HuH-7 (cell line): ENCODE measurements around the gene GOLPH3L.
"Not testable (repeated sequence)": the region's sequence is repeated elsewhere in the genome, so short reads cannot be mapped to it uniquely, and the experiment has no call there.

ENCODE experiments used
- DNase-seq: peaks from one replicate; pipeline ENCODE4 v3.0.0; 2011; ENCODE audit warnings: low spot score

Gene GOLPH3L

DNA sequence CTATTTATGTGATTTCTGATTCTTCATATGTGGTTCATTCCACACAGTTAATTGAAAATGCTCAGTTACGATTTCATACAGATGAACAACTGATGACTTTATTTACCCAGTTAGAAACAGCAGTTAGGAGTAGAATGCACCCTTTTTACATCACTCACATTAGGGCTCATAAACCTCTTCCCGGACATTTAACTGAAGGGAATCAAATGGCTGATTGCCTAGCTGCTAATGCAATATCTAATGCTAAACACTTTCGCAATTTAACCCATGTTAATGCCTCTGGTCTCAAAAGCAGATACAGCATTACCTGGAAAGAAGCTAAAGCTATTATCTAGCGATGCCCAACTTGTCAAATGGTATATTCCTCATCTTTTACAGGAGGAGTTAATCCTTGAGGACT is 39.9 kb downstream of the GOLPH3L start:
- DNase-seq = not testable (repeated sequence)

DNA sequence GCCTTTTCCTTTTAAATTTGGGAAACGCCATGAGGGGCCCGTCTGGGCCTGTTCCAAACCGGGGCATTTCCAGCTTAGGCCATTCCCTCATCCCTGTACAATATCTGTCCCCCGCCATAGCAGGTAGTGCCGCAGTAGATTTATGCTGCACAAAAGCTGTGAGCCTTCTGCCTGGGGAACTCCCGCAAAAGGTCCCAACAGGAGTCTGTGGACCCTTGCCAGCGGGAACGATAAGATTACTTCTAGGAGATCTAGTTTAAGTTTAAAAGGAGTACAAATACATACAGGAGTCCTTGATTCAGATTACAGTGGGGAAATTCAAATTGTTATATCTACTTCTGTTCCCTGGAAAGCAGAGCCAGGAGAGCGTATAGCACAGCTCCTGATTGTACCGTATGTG is 42.3 kb downstream of the GOLPH3L start:
- DNase-seq = not testable (repeated sequence)

DNA sequence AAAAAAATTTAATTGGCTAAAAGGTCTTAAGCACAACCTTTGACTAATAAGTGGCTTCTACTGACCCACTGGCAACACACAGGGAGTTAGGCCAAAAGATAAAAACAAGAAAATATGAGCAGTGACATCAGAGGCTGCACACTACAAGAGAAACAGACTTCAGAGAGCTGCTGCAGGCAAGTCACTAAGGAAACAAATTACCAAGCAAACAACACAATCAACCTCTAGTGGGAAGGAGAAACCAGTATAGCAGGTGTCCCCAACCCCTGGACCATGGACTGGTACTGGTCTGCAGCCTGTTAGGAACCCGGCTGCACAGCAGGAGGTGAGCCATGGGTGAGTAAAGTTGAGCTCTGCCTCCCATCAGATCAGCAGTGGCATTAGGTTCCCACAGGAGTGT is 46.8 kb downstream of the GOLPH3L start:
- DNase-seq = no peak

DNA sequence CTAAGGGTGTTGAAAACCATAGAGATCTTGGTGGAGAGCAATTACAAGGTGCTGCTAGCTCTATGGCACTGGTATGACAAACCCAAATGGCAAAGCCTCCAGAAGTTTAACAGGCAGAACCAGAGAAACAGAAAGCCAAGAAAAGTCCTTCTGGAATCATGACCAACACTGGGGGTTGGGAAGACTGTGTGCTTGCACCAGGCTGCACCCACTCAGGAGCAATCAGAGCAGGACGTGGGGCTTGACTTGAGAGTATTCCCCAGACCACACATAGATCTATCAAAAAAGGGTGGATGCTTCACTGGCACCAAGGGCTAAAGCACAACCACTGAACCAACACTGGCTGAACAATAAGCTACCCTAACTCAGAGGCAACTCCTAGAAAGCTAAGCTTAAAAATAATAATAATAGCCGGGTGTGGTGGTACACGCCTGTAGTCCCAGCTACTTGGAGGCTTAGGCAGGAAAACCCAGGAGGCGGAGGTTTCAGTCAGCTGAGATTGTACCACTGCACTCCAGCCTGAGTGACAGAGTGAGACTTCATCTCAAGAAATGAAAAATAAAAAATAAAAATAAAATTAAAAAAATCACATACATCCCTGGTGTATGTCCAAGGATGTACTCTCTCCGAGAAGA is 47.4 kb downstream of the GOLPH3L start:
- no peak for DNase-seq

DNA sequence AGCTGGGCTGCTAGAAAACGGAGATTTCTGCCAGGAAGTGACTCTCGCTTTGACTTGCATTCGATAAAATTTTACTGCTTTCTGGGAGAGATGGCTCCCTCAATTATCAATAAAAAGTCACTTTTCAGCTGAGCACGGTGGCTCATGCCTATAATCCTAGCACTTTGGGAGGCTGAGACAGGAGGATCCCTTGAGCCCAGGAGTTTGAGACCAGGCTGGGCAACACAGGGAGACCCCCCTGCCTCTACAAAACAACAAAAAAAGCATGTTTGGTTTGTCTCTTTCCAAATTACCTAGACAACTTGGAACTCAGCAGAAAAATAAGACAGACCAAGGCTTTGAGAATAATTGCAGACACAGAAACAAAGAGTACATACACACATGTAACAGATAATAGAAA is 54.7 kb downstream of the GOLPH3L start:
- no peak for DNase-seq

DNA sequence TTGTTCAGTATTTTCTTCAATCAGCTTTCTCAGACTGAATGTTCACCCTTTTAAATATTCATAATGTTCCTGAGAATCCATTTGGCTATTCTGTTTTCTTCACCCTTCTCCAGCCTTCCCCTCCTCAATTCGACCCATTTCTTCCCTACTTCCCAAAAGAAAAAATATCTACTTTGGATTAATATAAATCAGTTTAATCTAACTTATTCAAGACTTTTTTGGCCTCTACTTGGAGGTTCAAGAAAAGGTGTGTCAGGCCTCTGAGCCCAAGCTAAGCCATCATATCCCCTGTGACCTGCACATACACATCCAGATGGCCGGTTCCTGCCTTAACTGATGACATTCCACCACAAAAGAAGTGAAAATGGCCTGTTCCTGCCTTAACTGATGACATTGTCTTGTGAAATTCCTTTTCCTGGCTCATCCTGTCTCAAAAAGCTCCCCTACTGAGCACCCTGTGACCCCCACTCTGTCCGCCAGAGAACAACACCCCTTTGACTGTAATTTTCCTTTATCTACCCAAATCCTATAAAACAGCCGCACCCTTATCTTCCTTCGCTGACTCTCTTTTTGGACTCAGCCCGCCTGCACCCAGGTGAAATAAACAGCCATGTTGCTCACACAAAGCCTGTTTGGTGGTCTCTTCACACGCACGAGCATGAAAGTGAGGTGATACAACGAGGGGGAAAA is 55.7 kb downstream of the GOLPH3L start:
- not testable (repeated sequence) for DNase-seq

DNA sequence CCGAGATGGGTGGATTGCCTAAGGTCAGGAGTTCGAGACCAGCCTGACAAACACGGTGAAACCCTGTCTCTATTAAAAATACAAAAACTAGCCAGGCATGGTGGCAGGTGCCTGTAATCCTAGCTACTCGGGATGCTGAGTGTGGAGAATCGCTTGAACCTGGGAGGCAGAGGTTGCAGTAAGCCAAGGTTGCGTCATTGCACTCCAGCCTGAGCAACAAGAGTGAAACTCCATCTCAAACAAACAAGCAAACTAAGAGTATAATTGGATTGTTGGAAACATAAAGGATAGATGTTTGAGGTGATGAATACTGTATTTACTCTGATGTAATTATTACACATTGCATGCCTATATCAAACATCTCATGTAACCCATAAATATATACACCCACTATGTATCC is 58.5 kb downstream of the GOLPH3L start:
- not testable (repeated sequence) for DNase-seq

DNA sequence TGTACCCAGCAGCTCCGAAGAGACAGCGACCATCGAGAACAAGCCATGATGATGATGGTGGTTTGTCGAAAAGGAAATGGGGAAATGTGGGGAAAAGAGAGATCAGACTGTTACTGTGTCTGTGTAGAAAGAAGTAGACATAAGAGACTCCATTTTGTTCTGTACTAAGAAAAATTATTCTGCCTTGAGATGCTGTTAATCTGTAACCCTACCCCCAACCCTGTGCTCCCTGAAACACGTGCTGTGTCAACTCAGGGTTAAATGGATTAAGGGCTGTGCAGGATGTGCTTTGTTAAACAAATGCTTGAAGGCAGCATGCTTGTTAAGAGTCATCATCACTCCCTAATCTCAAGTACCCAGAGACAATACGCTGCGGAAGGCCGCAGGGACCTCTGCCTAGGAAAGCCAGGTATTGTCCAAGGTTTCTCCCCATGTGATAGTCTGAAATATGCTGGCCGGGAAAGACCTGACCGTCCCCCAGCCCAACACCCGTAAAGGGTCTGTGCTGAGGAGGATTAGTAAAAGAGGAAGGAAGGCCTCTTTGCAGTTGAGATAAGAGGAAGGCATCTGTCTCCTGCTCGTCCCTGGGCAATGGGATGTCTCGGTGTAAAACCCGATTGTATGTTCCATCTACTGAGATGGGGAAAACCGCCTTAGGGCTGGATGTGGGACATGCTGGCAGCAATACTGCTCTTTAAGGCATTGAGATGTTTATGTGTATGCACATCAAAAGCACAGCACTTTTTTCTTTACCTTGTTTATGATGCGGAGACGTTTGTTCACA is 61.9 kb downstream of the GOLPH3L start:
- DNase-seq = not testable (repeated sequence)

DNA sequence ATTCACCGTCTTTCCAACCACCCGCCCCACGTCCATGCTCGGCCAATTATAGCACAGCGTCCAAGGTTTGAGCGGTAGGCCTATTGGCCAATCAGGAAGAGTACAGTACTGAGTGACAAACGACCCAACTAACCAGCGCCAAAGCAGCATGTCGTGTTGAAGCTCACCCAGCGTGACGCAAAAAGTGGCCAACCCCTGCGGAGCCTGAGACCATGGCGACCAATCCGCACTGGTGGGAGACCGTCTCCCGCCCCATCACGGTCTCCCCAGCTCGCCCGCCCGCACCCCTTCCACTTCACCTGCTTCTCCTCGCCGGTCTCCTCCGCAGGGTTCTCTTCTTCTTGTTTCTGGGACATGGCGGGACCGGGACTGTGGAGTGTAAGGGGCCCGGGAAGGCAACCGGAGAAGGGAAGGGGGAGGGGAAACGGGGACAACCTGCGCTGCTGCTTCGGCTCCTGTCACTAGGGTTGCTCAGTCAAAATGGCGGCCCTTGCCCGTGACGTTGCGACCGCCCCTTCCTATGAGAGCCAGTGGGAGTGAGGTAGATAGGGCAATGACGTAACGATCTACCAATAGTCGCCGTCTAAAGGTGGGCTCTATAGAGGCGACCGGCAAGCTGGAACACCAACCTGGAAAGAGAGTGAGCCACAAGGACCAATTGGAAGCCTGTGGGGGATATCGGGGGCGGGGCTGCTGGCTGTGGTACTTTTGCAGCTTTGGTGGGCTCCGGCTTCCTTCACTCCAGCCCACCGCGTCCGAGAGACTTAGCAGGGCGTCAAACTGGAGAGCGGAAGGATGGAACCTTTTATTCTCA is 67.6 kb downstream of the GOLPH3L start, which contains the start of gene ENSA:
Gene ENSA (minus strand): TSS at position 498 of the 814 bp plus-strand sequence. CDS start 142 bp downstream, at position 356.
- peak; percentile 73 for DNase-seq

DNA sequence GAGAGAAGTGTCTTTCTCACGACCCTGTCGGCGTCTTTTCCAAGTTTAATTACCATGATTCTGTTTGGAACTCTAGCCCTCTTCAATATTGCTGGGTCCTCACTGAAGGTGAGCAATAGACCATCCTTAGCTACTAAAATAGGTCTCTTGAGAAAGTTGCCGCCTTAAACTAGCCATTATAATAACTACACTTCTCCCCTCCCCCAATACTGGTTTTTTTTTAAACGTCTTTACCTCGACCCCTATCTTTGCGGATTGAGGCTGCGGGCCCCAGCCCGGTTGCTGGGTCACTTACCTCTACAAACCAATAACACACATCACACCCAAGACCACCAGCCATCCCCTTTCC is 68.2 kb downstream of the GOLPH3L start:
- no peak for DNase-seq

DNA sequence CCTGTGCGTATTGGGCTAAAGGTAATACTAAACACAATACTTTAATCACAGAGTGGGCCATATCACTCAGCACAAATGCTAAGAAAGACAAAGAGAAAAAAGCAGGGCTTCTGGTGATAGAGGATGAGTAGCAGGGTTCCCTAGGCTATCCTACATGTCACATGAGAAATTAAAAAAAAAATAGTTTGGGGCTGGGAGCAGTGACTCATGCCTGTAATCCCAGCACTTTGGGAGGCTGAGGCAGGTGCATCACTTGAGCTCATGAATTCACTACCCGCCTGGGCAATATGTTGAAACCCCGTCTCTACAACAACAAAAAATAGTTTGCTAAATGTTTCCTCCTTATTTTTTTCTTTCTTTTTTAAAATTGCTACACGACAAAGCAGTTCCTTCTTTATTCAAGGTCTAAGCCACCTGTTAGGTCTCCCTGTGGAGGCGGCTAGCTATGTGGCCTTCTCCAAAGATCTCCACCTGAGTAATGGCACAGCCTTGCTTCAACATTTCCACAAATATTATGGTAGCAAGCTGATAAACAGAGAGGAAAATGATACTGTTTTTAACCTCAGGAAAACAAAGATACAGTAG is 69.0 kb downstream of the GOLPH3L start:
- no peak for DNase-seq

DNA sequence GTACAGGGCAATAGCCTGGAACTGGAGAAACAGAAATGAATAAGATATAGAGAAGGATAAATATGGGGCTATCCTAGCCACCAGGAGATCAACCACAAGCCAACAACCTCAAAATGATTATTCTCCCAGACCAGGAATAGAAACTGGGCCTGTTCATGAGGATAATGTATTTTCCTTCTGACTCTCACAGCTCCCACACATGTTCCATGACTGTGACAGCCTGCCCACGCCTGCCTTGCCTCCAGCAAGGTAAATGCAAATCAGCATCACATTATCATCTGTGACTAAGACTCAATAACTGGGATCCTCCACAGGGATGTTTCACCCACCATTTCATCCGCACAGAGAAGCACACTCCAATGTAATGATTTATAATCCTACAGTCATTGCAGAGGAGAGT is 70.8 kb downstream of the GOLPH3L start:
- DNase-seq = no peak

DNA sequence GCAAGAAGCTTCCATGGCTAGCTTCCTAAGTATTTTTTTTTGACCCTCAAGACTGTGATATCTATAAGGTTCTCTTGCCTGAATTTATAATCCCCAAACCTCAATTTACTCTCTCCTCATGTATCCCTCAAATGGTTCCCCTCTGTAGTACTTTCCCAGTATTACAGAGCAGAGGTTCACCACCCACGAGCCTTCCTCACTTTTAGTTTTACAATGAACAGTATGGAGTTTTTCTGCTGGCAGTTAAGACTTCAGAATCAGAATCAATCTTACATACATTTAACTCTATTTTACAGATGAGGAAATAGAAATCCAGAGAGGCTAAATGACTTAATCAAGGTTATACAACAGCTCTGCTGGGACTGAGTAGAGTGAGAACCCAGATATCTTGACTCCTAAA is 72.4 kb downstream of the GOLPH3L start:
- DNase-seq = not testable (repeated sequence)

DNA sequence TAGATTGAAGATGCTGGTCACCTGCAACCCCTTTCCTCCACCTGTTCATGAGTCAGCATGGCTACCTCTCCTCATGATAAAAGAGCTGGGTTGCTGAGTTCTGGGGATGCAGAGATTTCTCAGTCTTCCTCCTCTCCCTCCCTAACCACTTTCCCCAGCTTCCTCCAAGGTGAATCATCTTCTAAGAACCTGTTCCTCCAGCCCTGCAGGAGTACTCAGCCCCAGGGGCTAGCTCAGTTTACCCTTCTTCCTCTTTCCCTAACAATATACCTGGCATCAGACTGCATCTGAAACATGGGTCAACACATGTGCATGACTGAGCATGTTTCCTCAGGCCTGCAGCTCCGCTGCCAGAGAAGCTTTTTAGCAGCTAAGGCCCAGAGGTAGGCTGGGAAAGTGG is 72.8 kb downstream of the GOLPH3L start:
- not testable (repeated sequence) for DNase-seq

DNA sequence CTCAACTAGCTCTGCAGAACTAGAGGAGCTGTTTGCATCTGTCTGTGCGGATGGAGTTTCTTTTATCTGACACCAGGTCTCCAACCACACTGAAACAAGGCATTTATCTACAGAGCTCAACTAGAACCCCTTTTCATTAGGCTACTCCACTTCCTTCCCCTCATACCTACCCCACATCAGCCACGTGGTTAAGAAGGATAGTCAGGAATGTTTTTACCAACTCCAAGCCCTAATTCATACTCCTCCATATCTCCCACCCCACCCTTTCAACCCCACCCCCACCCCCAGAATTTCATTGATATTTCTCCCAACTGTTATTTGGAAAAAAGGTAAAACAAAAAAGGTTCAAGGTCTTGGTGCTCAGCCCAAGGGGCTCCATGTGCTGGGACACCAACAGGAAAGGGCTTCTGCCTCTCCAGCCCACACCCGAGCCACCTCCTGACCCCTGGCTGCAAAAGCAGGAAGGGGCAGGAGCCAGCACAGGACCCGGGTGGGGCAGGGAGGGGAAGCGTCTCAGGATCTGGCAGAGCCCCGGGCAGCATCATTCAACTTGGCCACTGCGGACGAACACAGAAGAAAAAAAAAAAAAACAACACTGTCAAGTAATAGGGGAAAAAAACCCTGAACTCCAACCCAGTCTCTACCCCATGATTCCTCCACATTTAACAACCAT is 74.5 kb downstream of the GOLPH3L start:
- DNase-seq = no peak

DNA sequence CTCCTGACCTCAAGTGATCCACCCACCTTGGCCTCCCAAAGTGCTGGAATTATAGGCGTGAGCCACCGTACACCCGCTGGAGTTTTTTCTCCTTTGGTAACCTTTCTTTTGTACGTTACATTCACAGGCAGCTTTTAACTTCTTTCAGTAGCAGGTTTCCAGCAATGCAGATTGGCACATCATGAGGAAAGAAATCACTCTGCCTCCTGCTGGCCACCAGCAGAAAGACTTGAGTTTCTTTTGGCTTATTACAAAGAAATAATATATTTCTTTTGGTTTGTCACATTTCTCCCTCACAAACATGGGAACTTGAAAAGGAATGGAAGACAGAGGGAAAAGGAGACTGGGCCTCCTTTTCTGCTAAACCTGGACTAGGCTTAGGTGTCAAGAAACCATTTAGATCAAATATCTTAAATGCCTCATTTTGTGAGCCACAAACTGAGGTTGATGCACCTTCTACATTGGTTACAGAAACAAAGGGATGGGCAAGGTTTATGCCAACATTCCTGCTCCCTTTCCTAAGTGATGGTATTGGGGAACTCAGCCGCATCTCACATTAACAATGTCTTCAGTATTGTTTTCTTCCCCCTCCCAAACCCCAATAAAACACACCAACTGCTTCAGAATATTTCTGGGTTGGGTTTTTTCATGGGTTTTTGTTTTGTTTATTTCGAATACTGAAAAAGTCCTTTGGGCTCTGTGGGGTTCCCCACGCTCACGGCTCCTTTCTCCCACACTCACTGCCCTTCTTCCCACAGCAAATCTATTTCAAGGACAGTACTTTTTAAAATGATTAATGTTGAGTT is 75.3 kb downstream of the GOLPH3L start:
- DNase-seq = no peak

DNA sequence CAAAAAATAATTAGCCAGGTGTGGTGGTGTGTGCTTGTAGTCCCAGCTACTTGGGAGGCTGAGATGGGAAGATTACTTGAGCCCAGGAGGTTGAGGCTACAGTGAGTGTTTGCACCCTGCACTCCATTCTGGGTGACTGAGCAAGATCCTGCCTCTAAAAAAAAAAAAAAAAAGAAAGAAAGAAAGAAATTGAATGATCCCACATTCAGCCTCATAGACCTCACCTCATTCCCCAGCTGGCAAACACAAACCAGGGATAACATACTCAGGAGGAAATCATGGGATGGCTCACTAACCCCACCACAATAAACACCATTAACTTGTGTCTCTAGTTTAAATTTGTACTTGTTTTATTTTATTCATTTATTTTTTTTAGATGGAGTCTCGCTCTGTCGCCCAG is 76.0 kb downstream of the GOLPH3L start:
- DNase-seq = no peak

DNA sequence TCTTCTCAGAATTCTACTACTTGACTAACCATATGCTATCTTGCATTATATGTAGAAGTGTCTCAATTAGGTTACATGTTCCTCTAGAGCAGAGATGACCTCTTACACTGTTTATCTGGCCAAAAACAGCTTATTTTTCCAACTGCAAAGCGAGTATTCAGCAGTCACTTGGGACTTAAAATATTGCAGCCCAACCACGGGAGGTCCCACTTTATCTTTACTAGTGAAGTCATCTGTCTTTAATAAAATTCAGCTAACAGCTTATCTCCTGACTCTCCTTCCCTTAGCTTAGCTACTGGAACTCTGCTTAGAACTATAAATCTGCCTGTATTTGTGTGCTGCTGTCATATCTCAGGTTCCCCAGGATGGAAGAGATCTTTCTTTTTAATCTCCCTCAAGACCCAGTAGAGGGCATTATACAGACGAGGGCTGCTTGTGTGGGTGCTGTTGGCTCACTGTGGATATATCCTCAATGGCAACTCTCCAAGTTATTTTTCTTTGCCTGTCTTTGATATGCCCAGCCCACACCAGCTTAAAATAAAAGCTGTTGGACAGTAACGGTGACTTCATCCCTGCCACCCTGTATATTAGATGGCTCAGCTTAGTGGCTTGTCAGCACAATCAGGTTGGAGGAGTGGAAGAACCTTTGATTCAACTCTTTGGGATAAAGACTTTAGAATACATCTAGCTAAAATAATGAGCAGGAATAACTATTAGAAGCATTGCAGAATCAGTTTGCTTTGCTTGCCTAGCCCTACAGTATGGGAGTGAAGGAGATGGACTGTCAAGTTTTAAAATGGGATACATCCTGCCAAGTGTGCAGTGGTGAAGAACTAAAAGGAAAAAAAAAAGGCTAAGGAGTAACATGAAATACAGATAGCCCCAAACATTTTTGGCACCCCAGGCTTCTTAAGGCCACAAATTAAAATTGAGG is 77.1 kb downstream of the GOLPH3L start:
- DNase-seq = no peak
